GM12874 (cell line): ENCODE results near the gene C6orf136.

Experiments
- TF ChIP-seq, protein P1 (sequence below): IDR thresholded peaks from 2 replicates; pipeline ENCODE4 v1.5.1; 2011; ENCODE audit warnings: low read depth, mild to moderate bottlenecking, control low read depth, low read length, moderate library complexity; ENCODE audit not compliant: insufficient read depth

Gene C6orf136

GRCh38 chr6:30655743-30656094 lies 8.8 kb downstream of the C6orf136 start:
- TF ChIP-seq, protein P1, sequence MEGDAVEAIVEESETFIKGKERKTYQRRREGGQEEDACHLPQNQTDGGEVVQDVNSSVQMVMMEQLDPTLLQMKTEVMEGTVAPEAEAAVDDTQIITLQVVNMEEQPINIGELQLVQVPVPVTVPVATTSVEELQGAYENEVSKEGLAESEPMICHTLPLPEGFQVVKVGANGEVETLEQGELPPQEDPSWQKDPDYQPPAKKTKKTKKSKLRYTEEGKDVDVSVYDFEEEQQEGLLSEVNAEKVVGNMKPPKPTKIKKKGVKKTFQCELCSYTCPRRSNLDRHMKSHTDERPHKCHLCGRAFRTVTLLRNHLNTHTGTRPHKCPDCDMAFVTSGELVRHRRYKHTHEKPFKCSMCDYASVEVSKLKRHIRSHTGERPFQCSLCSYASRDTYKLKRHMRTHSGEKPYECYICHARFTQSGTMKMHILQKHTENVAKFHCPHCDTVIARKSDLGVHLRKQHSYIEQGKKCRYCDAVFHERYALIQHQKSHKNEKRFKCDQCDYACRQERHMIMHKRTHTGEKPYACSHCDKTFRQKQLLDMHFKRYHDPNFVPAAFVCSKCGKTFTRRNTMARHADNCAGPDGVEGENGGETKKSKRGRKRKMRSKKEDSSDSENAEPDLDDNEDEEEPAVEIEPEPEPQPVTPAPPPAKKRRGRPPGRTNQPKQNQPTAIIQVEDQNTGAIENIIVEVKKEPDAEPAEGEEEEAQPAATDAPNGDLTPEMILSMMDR: no peak

- TF ChIP-seq, protein P1: no peak
These were observed 9.6 kb downstream of the C6orf136 start for GRCh38 chr6:30656513-30656912.

DNA sequence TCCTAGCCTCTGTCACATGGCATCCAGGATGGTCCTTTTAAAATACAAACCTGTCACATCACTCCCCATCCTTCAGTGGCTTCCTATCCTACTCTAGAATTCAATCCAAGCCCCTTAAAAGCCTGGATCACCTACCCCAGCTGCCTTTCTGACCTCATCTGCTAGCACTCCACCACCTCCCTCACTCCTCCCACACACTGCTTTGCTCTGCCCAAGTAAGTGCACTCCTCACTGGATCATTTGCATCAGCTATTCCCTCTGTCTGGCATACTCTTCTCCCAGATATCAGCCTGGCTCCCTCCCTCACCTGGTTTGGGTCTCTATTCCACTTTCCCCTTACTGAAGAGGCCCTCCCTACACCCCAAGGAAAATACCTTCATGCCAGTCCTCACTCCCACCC lies 10.5 kb downstream of the C6orf136 start:
- TF ChIP-seq, protein P1: no peak

DNA sequence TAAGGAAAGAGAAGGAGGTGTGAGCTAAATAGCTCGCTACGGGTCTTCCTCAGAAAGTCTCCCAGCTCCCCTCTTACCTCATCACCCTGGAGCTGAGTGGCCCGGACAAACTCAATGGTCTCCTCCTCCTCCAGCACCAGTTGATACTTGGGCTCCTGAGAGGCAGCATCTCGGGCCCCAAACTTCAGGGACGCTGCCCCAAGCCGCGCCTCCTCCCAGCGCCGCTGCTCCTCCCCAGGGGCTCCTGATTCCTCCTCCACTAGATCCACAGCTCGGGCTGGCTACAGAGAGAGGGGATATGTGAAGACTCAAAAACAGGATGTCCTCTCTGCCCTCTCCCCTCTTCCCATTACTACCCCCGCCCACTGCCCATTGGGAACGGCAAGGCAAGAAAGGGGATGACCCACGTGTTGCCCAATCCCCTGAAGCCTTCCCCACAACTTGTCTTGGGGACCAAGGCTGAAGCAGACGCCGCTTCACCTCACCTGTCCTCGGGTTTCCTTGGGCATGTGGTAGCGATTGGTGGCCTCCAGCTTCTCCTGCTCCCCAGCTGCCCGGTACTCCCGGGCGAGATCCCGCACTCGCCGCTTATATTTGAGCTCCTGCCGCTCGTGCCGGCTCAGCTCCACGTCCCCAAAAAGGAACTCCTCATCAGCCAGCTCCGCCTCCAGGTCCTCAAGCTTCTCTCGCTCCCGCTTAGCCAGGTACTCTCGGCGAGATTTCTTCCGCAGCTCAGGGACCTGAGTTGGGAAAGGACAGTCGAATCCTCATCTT lies 18.2 kb downstream of the C6orf136 start:
- TF ChIP-seq, protein P1: no peak

DNA sequence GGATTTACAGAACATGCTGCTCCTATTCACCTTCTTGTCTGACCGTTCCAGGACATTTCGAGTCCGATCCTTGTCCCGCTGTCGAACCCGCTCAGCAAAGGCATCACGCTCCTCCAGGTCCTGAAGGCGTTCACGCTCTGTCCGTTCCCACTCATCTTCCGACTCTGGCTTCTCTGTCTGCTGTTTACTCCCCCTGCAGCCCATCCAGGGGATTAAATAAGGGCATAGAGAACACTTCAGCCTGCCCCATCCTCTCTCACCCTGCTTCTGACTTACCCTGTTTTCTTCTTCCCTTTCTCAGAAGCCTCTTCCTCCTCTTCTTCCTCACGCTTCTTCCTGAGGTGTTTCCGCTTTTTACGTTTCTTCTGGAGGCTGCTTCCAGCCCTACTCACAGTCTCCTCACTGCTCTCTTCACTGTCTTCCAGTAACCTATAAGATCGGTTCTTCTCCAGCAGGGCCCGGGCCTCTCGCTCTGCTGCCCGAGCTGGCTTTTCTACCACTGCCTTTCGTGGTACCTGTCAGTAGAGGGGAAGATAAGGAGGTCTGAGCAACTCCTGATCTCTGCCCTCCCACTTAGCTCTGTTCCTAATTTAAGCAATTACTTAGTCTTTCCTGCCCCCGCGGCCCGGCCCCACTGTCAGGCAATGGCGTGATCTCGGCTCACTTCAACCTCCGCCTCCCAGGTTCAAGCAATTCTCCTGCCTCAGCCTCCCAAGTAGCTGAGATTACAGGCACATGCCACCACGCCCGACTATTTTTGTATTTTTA lies 24.0 kb downstream of the C6orf136 start:
- TF ChIP-seq, protein P1: 0 out of 2 replicates have a peak, but pooled peaks have one; percentile 5

DNA sequence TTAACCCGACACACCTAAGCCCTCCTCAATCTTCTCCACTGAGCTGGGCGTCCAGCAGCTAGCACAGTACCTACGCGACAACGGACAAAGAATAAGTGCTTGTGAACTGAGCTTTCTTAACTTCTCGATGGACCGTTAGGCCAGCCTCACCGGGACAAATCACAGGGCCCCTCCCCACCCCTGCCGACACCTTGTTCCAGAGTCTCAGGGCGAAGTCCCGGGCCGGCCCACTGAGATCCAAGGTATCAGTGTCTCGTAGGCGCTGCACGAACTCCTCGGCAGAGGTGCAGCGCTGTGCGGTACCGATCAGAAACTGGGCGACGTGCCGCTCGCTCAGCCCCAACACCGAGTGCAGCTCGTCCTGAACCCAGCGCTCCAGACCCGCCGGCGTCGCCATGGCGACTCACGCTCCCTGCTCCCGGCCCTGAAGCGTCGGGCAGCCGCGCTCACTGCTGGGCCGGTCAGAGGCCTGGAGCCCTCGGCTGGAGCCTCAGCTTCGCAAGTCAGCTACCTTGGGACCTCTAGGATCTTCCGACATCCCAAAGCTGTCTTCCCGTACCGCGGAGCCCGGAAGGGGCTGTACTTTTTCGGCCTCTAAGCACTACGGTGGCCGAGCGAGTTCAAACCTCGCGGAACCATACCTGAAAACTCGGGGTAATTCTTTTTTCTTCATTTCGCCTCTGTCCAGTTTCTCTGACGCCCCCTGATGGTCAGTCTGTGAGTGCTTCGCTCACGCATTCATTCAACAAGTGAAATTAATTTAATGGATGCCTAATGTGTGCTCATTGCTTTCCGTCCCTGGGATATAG lies 25.7 kb downstream of the C6orf136 start, which contains the start of gene DHX16:
Gene DHX16 (minus strand): TSS at position 562 of the 809 bp plus-strand sequence. CDS start 165 bp downstream, at position 397.
- TF ChIP-seq, protein P1: peak; percentile 77

- TF ChIP-seq, protein P1: no peak
These were observed 29.8 kb downstream of the C6orf136 start for GRCh38 chr6:30676660-30677285.
